Measurements from ENCODE around the gene MTCL1. TPM values are rescaled to one million over a fixed set of nuclear protein-coding genes. Genes with fewer than 3 reads are reported as not detected.

The MTCL1 gene
- total RNA-seq, 6 experiments from 2014 or later = 1.4 to 7.4 (median 3.6) TPM

DNA sequence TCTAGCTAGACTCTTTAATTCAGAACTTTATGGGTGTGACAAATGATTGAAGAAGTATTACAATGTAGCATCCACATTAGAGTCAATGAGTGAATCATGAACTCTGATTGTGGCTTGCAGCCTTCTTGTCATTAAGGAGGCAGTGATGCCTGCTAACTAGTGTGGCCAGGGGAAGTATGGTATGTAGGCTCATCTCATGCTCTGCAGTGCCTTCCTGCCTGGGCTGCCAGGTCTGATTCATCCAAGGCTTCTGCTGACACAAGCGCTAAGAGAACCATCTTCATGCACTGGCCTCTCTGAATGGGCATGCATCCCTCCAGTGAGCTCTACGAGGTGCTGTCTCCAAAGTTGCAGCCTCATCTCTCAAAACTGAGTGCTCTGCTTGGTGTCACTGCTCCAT is 144.3 kb downstream of the MTCL1 start:
- Histone ChIP-seq H3K4me1 (no peaks in the 10 kb centered on the region), H3K36me3 (no peaks in the 10 kb centered on the region), H3K27me3 (no peaks in the 10 kb centered on the region), H3K27ac (no peak overlapping the region), H3K4me3 (no peak overlapping the region), H3K9me3 (no peaks in the 10 kb centered on the region)
- DNase-seq (no peak), ATAC-seq (no peak)
- no peak for TF ChIP-seq POLR2A (IDR thresholded peaks at IDR 0.05)
- TF ChIP-seq, protein P1, sequence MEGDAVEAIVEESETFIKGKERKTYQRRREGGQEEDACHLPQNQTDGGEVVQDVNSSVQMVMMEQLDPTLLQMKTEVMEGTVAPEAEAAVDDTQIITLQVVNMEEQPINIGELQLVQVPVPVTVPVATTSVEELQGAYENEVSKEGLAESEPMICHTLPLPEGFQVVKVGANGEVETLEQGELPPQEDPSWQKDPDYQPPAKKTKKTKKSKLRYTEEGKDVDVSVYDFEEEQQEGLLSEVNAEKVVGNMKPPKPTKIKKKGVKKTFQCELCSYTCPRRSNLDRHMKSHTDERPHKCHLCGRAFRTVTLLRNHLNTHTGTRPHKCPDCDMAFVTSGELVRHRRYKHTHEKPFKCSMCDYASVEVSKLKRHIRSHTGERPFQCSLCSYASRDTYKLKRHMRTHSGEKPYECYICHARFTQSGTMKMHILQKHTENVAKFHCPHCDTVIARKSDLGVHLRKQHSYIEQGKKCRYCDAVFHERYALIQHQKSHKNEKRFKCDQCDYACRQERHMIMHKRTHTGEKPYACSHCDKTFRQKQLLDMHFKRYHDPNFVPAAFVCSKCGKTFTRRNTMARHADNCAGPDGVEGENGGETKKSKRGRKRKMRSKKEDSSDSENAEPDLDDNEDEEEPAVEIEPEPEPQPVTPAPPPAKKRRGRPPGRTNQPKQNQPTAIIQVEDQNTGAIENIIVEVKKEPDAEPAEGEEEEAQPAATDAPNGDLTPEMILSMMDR (IDR thresholded peaks at IDR 0.05) = no peak
- intact Hi-C loops (cut with DNase I) = no loop called here
- no CpG with 5 or more reads among the region's 2 CpGs for WGBS (ENCODE audit: insufficient coverage, low coverage, low lambda C conversion rate, missing lambda C conversion rate)

DNA sequence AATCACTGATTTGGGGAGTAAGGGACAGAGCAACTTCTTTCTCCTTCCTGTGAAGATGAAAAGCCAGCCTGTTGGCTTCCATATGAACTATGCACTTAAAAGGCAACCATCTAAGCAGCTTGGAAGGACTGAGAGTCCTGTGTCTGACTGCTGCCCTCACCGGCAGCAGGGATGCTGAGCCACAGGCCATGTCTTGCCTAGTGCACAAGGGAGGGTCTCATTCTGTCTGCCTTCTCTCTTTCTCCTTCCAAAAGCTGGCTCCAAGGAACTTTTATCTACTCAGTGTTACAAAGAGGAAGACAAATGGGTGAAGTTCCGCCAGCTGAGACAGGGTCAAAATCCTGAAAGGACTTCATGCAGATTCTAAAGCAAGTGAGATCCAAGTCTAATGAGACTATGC is 146.3 kb downstream of the MTCL1 start:
- intact Hi-C loops (cut with DNase I) = no loop called here
- ATAC-seq (no peak), DNase-seq (no peak)
- Histone ChIP-seq H3K9me3 (no peaks in the 10 kb centered on the region), H3K27me3 (no peaks in the 10 kb centered on the region), H3K36me3 (no peaks in the 10 kb centered on the region), H3K4me1 (no peaks in the 10 kb centered on the region), H3K27ac (no peak overlapping the region), H3K4me3 (no peak overlapping the region)
- 54% methylated on average over 2 of the region's 2 CpGs for WGBS (ENCODE audit: insufficient coverage, low coverage, low lambda C conversion rate, missing lambda C conversion rate)
- TF ChIP-seq POLR2A (IDR thresholded peaks at IDR 0.05) = no peak
- TF ChIP-seq, protein P1 (IDR thresholded peaks at IDR 0.05) = no peak

DNA sequence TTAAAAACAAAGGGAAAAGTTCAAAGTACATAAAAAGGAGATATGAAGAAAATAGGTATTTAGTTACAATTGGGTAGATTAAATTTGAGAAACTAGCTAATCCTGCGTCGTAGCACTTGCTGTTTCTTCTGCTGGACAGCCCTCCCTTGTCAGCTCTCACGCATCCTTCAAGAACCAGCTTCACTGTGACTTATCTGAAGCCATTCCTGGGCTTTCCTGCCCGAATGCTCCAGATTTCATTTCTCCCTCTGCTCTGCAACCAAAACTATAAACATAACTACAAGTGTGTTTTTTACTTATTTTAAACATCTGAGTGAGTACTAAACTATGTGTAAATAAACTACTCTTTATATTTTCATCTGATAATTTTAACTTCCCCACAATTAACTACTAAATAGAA is 149.2 kb downstream of the MTCL1 start:
- intact Hi-C loops (cut with DNase I) = no loop called here
- Histone ChIP-seq H3K4me3 (no peak overlapping the region), H3K9me3 (no peaks in the 10 kb centered on the region), H3K4me1 (peaks cover 0 to 5% (median 0%) of the 10 kb centered on the region in 4 donors), H3K27me3 (no peaks in the 10 kb centered on the region), H3K27ac (no peak overlapping the region), H3K36me3 (no peaks in the 10 kb centered on the region)
- ATAC-seq = no peak
- no peak for DNase-seq
- TF ChIP-seq, protein P1 (IDR thresholded peaks at IDR 0.05) = no peak
- TF ChIP-seq POLR2A (IDR thresholded peaks at IDR 0.05) = no peak
- 41% methylated on average over 4 of the region's 4 CpGs for WGBS (ENCODE audit: insufficient coverage, low coverage, low lambda C conversion rate, missing lambda C conversion rate)

DNA sequence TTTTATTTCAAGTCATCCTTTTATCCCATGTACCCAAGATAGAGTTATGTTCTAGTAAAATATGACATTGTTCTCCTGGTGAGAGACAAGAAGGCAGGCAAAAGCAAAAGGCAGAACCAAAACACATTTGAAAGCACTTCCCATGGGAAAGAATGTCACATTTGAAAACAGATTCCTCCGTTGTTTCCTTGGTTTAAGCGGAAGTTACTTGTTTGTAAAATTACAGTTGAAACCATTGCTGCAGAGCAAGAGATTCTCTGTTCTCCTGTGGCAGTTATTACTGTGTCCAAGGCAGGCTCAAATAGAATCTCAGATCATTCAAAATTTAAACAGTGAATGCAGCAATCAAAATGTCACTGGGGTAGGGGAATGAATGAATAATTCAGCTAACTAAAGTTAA is 149.6 kb downstream of the MTCL1 start:
- TF ChIP-seq, protein P1 (IDR thresholded peaks at IDR 0.05) = no peak
- no peak for TF ChIP-seq POLR2A (IDR thresholded peaks at IDR 0.05)
- Histone ChIP-seq H3K27me3 (no peaks in the 10 kb centered on the region), H3K9me3 (no peaks in the 10 kb centered on the region), H3K4me3 (no peak overlapping the region), H3K27ac (no peak overlapping the region), H3K4me1 (peaks cover 0 to 5% (median 0%) of the 10 kb centered on the region in 4 donors), H3K36me3 (no peaks in the 10 kb centered on the region)
- intact Hi-C loops (cut with DNase I) = no loop called here
- ATAC-seq (no peak), DNase-seq (no peak)
- WGBS (ENCODE audit: insufficient coverage, low coverage, low lambda C conversion rate, missing lambda C conversion rate) = 60% methylated on average over 2 of the region's 2 CpGs

DNA sequence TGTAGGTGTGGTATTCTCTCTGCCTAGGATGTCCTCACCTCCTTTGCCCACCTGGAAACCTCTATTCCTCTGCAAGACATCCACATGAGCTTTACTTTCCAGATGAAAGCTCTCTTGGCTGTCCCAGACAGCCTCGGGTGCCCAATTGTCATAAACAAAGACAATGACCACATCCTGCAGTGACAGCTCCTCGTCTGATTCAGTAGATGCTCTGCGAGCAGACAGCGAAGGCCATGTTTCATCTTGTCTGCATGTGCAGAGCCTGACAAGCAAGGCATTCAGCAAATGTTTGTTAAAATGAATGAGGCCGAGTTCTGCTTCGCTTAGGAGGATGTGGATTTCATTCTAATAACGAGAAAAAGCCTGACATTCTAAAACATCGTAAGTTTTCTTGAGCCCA is 150.9 kb downstream of the MTCL1 start:
- 73% methylated on average over 8 of the region's 8 CpGs for WGBS (ENCODE audit: insufficient coverage, low coverage, low lambda C conversion rate, missing lambda C conversion rate)
- TF ChIP-seq, protein P1 (IDR thresholded peaks at IDR 0.05) = no peak
- no peak for TF ChIP-seq POLR2A (IDR thresholded peaks at IDR 0.05)
- ATAC-seq (no peak), DNase-seq (no peak)
- Histone ChIP-seq H3K27me3 (no peaks in the 10 kb centered on the region), H3K4me3 (no peak overlapping the region), H3K36me3 (no peaks in the 10 kb centered on the region), H3K4me1 (peaks cover 0 to 5% (median 0%) of the 10 kb centered on the region in 4 donors), H3K27ac (no peak overlapping the region), H3K9me3 (no peaks in the 10 kb centered on the region)
- intact Hi-C loops (cut with DNase I) = no loop called here

All from right lobe of liver (tissue), 6 donors.